CD14-positive monocyte (primary cell): ENCODE results near the gene PTOV1. TPM values are rescaled to one million over a fixed set of nuclear protein-coding genes. Genes with fewer than 3 reads are reported as not detected.

Source experiments
- DNase-seq, 3 donors: peaks; one replicate each; pipeline ENCODE4 v3.0.0-alpha.2; 2011 to 2022
- H2AFZ ChIP-seq: 2 replicates; pipeline ENCODE4 v1.6.0; 2012; ENCODE audit warnings: mild to moderate bottlenecking, low read depth, low read length, inconsistent platforms; ENCODE audit not compliant: insufficient read depth, poor library complexity, severe bottlenecking
- H3K27ac ChIP-seq, 2 donors: 1 replicate in 1 of 2; 2 replicates in 1 of 2; pipeline ENCODE4 v1.5.1; 2012 to 2013; ENCODE audit warnings: low read length in 2 of 2, control low read depth in 1 of 2, inconsistent platforms in 1 of 2, low read depth in 1 of 2, mild to moderate bottlenecking in 1 of 2
- H3K27me3 ChIP-seq, 2 donors: one replicate each; pipeline versions ENCODE4 v1.6.0 to v1.6.1; 2011 to 2013; ENCODE audit warnings: low read length in 2 of 2; ENCODE audit not compliant: control insufficient read depth in 2 of 2, insufficient read depth in 2 of 2
- H3K36me3 ChIP-seq, 2 donors: replicated peaks in 1 of 2; 1 replicate in 1 of 2; 2 replicates in 1 of 2; pipeline versions ENCODE4 v1.5.1 to v1.6.1; 2012 to 2013; ENCODE audit warnings: low read length in 2 of 2, control low read depth in 1 of 2, inconsistent platforms in 1 of 2, mild to moderate bottlenecking in 1 of 2; ENCODE audit not compliant: insufficient read depth in 2 of 2, control insufficient read depth in 1 of 2
- H3K4me1 ChIP-seq, 2 donors: 1 replicate in 1 of 2; 2 replicates in 1 of 2; pipeline versions ENCODE4 v1.5.1 to v1.6.1; 2012 to 2013; ENCODE audit warnings: low read length in 2 of 2, control low read depth in 1 of 2, inconsistent platforms in 1 of 2, mild to moderate bottlenecking in 1 of 2, moderate library complexity in 1 of 2; ENCODE audit not compliant: insufficient read depth in 2 of 2, control insufficient read depth in 1 of 2
- H3K4me2 ChIP-seq: replicated peaks from 2 replicates; pipeline ENCODE3; 2012; ENCODE audit warnings: low read length, moderate library complexity, mild to moderate bottlenecking; ENCODE audit not compliant: poor library complexity, severe bottlenecking; ENCODE audit errors: extremely low read depth
- H3K4me3 ChIP-seq, 3 experiments: fragments of 200-600 bp in 1 of 3; sonication (generic) in 1 of 3; replicated peaks in 1 of 3; 1 replicate in 2 of 3; 2 replicates in 1 of 3; pipeline ENCODE4 v1.5.1; 2011 to 2013; ENCODE audit warnings: low read length in 3 of 3, mild to moderate bottlenecking in 3 of 3, control low read depth in 2 of 3, low read depth in 2 of 3, inconsistent platforms in 1 of 3, moderate library complexity in 1 of 3
- H3K79me2 ChIP-seq: 2 replicates; pipeline ENCODE4 v1.6.0; 2012; ENCODE audit warnings: mild to moderate bottlenecking, control low read depth, inconsistent platforms, low read length, moderate library complexity; ENCODE audit not compliant: insufficient read depth
- H3K9ac ChIP-seq: 2 replicates; pipeline ENCODE4 v1.6.0; 2017; ENCODE audit warnings: low read length, mild to moderate bottlenecking; ENCODE audit not compliant: insufficient read depth, poor library complexity, severe bottlenecking
- H3K9me3 ChIP-seq, 2 donors: replicated peaks in 1 of 2; 1 replicate in 1 of 2; 2 replicates in 1 of 2; pipeline versions ENCODE4 v1.5.1 to v1.6.1; 2012 to 2013; ENCODE audit warnings: low read length in 2 of 2, control low read depth in 1 of 2; ENCODE audit not compliant: control insufficient read depth in 1 of 2, insufficient read depth in 1 of 2
- H4K20me1 ChIP-seq: 2 replicates; pipeline ENCODE4 v1.6.0; 2012; ENCODE audit warnings: mild to moderate bottlenecking, low read length, control low read depth, moderate library complexity; ENCODE audit not compliant: insufficient read depth
- H3K27ac Mint-ChIP-seq, 7 donors: one replicate each; pipeline ENCODE4 v1.8.0; 2020; ENCODE audit warnings: mild to moderate bottlenecking in 7 of 7, mixed read lengths in 7 of 7, moderate library complexity in 6 of 7, inconsistent platforms in 2 of 7
- H3K27me3 Mint-ChIP-seq, 3 donors: one replicate each; pipeline ENCODE4 v1.8.0; 2021 to 2022; ENCODE audit warnings: low read depth in 3 of 3, mild to moderate bottlenecking in 3 of 3, mixed read lengths in 3 of 3, moderate library complexity in 3 of 3, inconsistent platforms in 1 of 3
- H3K36me3 Mint-ChIP-seq, 2 donors: one replicate each; pipeline ENCODE4 v1.8.0; 2020; ENCODE audit warnings: mixed read lengths in 2 of 2, inconsistent platforms in 1 of 2, mild to moderate bottlenecking in 1 of 2
- H3K4me1 Mint-ChIP-seq: one replicate; pipeline ENCODE4 v1.8.0; 2020; ENCODE audit warnings: mild to moderate bottlenecking, mixed read lengths
- H3K4me3 Mint-ChIP-seq, 2 donors: one replicate each; pipeline ENCODE4 v1.8.0; 2020; ENCODE audit warnings: mild to moderate bottlenecking in 2 of 2, mixed read lengths in 2 of 2, moderate library complexity in 1 of 2
- H3K9me3 Mint-ChIP-seq, 7 donors: one replicate each; pipeline ENCODE4 v1.8.0; 2020 to 2022; ENCODE audit warnings: mixed read lengths in 7 of 7, mild to moderate bottlenecking in 6 of 7, moderate library complexity in 6 of 7, inconsistent platforms in 2 of 7
- CTCF ChIP-seq: fragments of 200-600 bp; IDR thresholded peaks from one replicate; pipeline ENCODE4 v1.8.0; 2022; ENCODE audit warnings: antibody characterized with exemption, mild to moderate bottlenecking
- WGBS: methylation state at CpG from one replicate; pipeline ENCODE4 v1.1.5; 2013; ENCODE audit warnings: missing lambda C conversion rate; ENCODE audit not compliant: insufficient coverage; 5-methylcytosine and 5-hydroxymethylcytosine counted together
- intact Hi-C, 2 donors: fragments of 100-400 bp; cut with micrococcal nuclease; formaldehyde crosslinking; loops; one replicate each; pipeline versions ENCODE4 v1.15.0 to v1.15.1; 2023
- polyA plus RNA-seq, 3 donors: library from polyadenylated mRNA; depleted of rRNA in 1 of 3; unstranded in 2 of 3; stranded (reverse) in 1 of 3; fragments of 300-500 nt in 2 of 3; fragments of >200 nt in 1 of 3; fragmentation: Illumina TruSeq in 2 of 3; gene quantifications; 1 replicate in 2 of 3; 2 replicates in 1 of 3; pipeline ENCODE4 v1.2.3, GENCODE V29; 2012 to 2021

PTOV1 gene
- polyA plus RNA-seq, 3 donors, result 18.3 to 67.9 (median 31.2) TPM

GRCh38 chr19:49870309-49870901 is 19.4 kb downstream of the PTOV1 start:
- H3K36me3 ChIP-seq, result no peaks in the 10 kb centered on the region
- H3K4me3 ChIP-seq, result peak overlapping the region; percentile 43 to 99 (median 56)
- peak overlapping the region; percentile 85 for H2AFZ ChIP-seq
- TF ChIP-seq CTCF, result no peak
- H3K4me1 Mint-ChIP-seq, result peaks cover 46% of the 10 kb centered on the region
- no peaks in the 10 kb centered on the region for H3K9me3 ChIP-seq
- peak overlapping the region; percentile 62 to 85 for H3K27ac ChIP-seq
- H3K36me3 Mint-ChIP-seq, result peaks cover 15 to 42% of the 10 kb centered on the region in 2 donors
- peaks cover 0 to 3% (median 0%) of the 10 kb centered on the region in 3 donors for H3K27me3 Mint-ChIP-seq
- H3K9ac ChIP-seq, result peak overlapping the region; percentile 63
- H3K9me3 Mint-ChIP-seq, result no peaks in the 10 kb centered on the region
- 96% methylated on average over 12 of the region's 15 CpGs for WGBS
- peaks cover 14% of the 10 kb centered on the region for H4K20me1 ChIP-seq
- intact Hi-C loops, result no loop called here
- no peak overlapping the region for H3K4me3 Mint-ChIP-seq
- no peak for DNase-seq
- peaks cover 48 to 55% of the 10 kb centered on the region in 2 donors for H3K4me1 ChIP-seq
- H3K79me2 ChIP-seq, result peaks cover 34% of the 10 kb centered on the region
- H3K27ac Mint-ChIP-seq, result peak overlapping the region in 4 of 7 donors; percentile 69 to 92 (median 79)
- H3K27me3 ChIP-seq, result no peaks in the 10 kb centered on the region
- peak overlapping the region; percentile 100 for H3K4me2 ChIP-seq

GRCh38 chr19:49871349-49871985 is 20.5 kb downstream of the PTOV1 start:
- Histone ChIP-seq H3K4me1 (peaks cover 43 to 51% of the 10 kb centered on the region in 2 donors), H3K27ac (no peak overlapping the region), H3K27me3 (no peaks in the 10 kb centered on the region), H3K4me3 (no peak overlapping the region), H3K4me2 (no peak overlapping the region), H3K9me3 (no peaks in the 10 kb centered on the region), H3K79me2 (peaks cover 34% of the 10 kb centered on the region), H2AFZ (no peak overlapping the region), H3K36me3 (no peaks in the 10 kb centered on the region), H4K20me1 (peaks cover 10% of the 10 kb centered on the region), H3K9ac (no peak overlapping the region)
- peaks cover 0 to 3% (median 0%) of the 10 kb centered on the region in 3 donors for H3K27me3 Mint-ChIP-seq
- H3K27ac Mint-ChIP-seq, result peak overlapping the region in 1 of 7 donors; percentile 14
- H3K36me3 Mint-ChIP-seq, result peaks cover 15 to 38% of the 10 kb centered on the region in 2 donors
- no peak for DNase-seq
- no peak overlapping the region for H3K4me3 Mint-ChIP-seq
- TF ChIP-seq CTCF, result no peak
- no peaks in the 10 kb centered on the region for H3K9me3 Mint-ChIP-seq
- H3K4me1 Mint-ChIP-seq, result peaks cover 41% of the 10 kb centered on the region
- 70% methylated on average over 5 of the region's 17 CpGs for WGBS
- intact Hi-C loops, result no loop called here
